H1 (cell line): ENCODE data around the gene EXD1. TPM values are rescaled to one million over a fixed set of nuclear protein-coding genes. Genes with fewer than 3 reads are reported as not detected.

Source experiments
- BCL11A ChIP-seq, 2 experiments: IDR thresholded peaks; one replicate each; pipeline ENCODE4 v1.6.1; 2011; ENCODE audit warnings: low read depth in 2 of 2, low read length in 2 of 2, mild to moderate bottlenecking in 2 of 2
- FOSL1 ChIP-seq: IDR thresholded peaks from 2 replicates; pipeline ENCODE4 v1.6.1; 2011; ENCODE audit warnings: mild to moderate bottlenecking, low read depth, low read length, moderate library complexity; ENCODE audit not compliant: insufficient read depth
- GABPA ChIP-seq: IDR thresholded peaks from 2 replicates; pipeline ENCODE4 v1.6.1; 2011; ENCODE audit warnings: mild to moderate bottlenecking, low read length, moderate library complexity, borderline replicate concordance; ENCODE audit not compliant: insufficient read depth
- SAP30 ChIP-seq: fragments of 300-600 bp; sonication (generic); IDR thresholded peaks from 2 replicates; pipeline ENCODE4 v1.7.1; 2012; ENCODE audit warnings: low read length, moderate library complexity, mild to moderate bottlenecking, inconsistent platforms; ENCODE audit not compliant: insufficient read depth, insufficient replicate concordance
- TBP ChIP-seq: IDR thresholded peaks from 2 replicates; pipeline ENCODE4 v1.6.1; 2011; ENCODE audit warnings: low read depth, low read length, improper control_type of control experiment
- ZNF274 ChIP-seq: IDR thresholded peaks from 2 replicates; pipeline ENCODE4 v1.7.0; 2012; ENCODE audit warnings: low read length, borderline replicate concordance; ENCODE audit errors: extremely low read depth
- polyA plus RNA-seq, 7 experiments: library from polyadenylated mRNA; depleted of rRNA in 3 of 7; stranded (reverse) in 5 of 7; unstranded in 2 of 7; fragments of >200 nt in 5 of 7; fragments of 200-250 nt in 2 of 7; gene quantifications; 1 replicate in 5 of 7; 2 replicates in 1 of 7; 4 replicates in 1 of 7; pipeline versions ENCODE4 v1.2.1 to v1.2.3, GENCODE V29; 2011 to 2013; ENCODE audit warnings: missing spikeins in 2 of 7, mixed read lengths in 2 of 7
- total RNA-seq: library from RNA; stranded (reverse); fragmentation: NEBNext Ultra II Directional; extraction: Animal tissue kit (Norgen Biotek cat#: 25700); gene quantifications from 2 replicates; pipeline ENCODE4 v1.2.1, GENCODE V29; 2021

EXD1 gene
- total and polyA plus RNA-seq, 2 of the 8 experiments (the other 6 are each of a cell fraction or from before 2014, with no cell fraction given) = 0.06 to 0.54 TPM

- no peak for TF ChIP-seq GABPA
- TF ChIP-seq TBP = no peak
- no peak for TF ChIP-seq SAP30
- TF ChIP-seq ZNF274 = no peak
- TF ChIP-seq BCL11A (IDR thresholded peaks at IDR 0.05; ENCODE audit: low read depth in 2 of 2, low read length in 2 of 2) = no peak
- TF ChIP-seq FOSL1 = no peak
- TF ChIP-seq, all 59 proteins: peak for 2
These were observed 260 bp downstream of the EXD1 start (continued) for GRCh38 chr15:41230345-41230649.
